HEK293 (cell line): ENCODE results near the gene HDGF.

Experiments
- GLI2 ChIP-seq: fragments of 450-650 bp; formaldehyde crosslinking; IDR thresholded peaks from 2 replicates; pipeline ENCODE4; 2017; ENCODE audit warnings: missing biosample characterization, missing genetic modification characterization, low read depth, borderline replicate concordance
- KLF1 ChIP-seq: fragments of 450-650 bp; formaldehyde crosslinking; IDR thresholded peaks from 2 replicates; pipeline ENCODE4 v1.5.1; 2016; ENCODE audit warnings: missing biosample characterization, missing genetic modification characterization
- KLF10 ChIP-seq: fragments of 450-650 bp; IDR thresholded peaks from 2 replicates; pipeline ENCODE4 v1.5.1; 2018; ENCODE audit warnings: missing biosample characterization, mild to moderate bottlenecking, missing genetic modification characterization
- RBAK ChIP-seq: fragments of 450-650 bp; formaldehyde crosslinking; IDR thresholded peaks from 2 replicates; pipeline ENCODE4 v1.5.1; 2016; ENCODE audit warnings: missing biosample characterization, missing genetic modification characterization
- ZBTB17 ChIP-seq: fragments of 450-650 bp; formaldehyde crosslinking; IDR thresholded peaks from 2 replicates; pipeline ENCODE4 v1.5.1; 2016; ENCODE audit warnings: missing biosample characterization, missing genetic modification characterization
- ZBTB44 ChIP-seq: fragments of 450-650 bp; IDR thresholded peaks from 2 replicates; pipeline ENCODE4 v1.5.1; 2018; ENCODE audit warnings: missing biosample characterization, mild to moderate bottlenecking, missing genetic modification characterization
- ZBTB7A ChIP-seq: fragments of 450-650 bp; formaldehyde crosslinking; IDR thresholded peaks from 2 replicates; pipeline ENCODE4 v1.5.1; 2016; ENCODE audit warnings: low read depth, missing biosample characterization, missing genetic modification characterization
- ZBTB8A ChIP-seq: fragments of 450-650 bp; formaldehyde crosslinking; IDR thresholded peaks from 2 replicates; pipeline ENCODE4 v1.5.1; 2016; ENCODE audit warnings: missing biosample characterization, missing genetic modification characterization
- ZIC2 ChIP-seq: fragments of 450-650 bp; formaldehyde crosslinking; IDR thresholded peaks from 2 replicates; pipeline ENCODE4 v1.5.1; 2016; ENCODE audit warnings: missing biosample characterization, missing genetic modification characterization
- ZNF112 ChIP-seq: fragments of 450-650 bp; formaldehyde crosslinking; IDR thresholded peaks from 2 replicates; pipeline ENCODE4 v1.5.0; 2017; ENCODE audit warnings: missing biosample characterization, missing genetic modification characterization
- ZNF121 ChIP-seq: fragments of 450-650 bp; formaldehyde crosslinking; IDR thresholded peaks from 2 replicates; pipeline ENCODE4 v1.5.1; 2016; ENCODE audit warnings: missing biosample characterization, missing genetic modification characterization
- ZNF146 ChIP-seq: fragments of 450-650 bp; formaldehyde crosslinking; IDR thresholded peaks from 2 replicates; pipeline ENCODE4 v1.5.1; 2016; ENCODE audit warnings: missing biosample characterization, missing genetic modification characterization
- ZNF169 ChIP-seq: fragments of 450-650 bp; formaldehyde crosslinking; IDR thresholded peaks from 2 replicates; pipeline ENCODE4 v1.5.1; 2016; ENCODE audit warnings: missing biosample characterization, missing genetic modification characterization
- ZNF221 ChIP-seq: fragments of 450-650 bp; formaldehyde crosslinking; IDR thresholded peaks from 2 replicates; pipeline ENCODE4 v1.5.1; 2017; ENCODE audit warnings: missing biosample characterization, missing genetic modification characterization, borderline replicate concordance
- ZNF24 ChIP-seq: fragments of 450-650 bp; formaldehyde crosslinking; IDR thresholded peaks from 2 replicates; pipeline ENCODE4 v1.5.1; 2016; ENCODE audit warnings: missing biosample characterization, missing genetic modification characterization
- ZNF311 ChIP-seq: fragments of 450-650 bp; formaldehyde crosslinking; IDR thresholded peaks from 2 replicates; pipeline ENCODE4 v1.5.1; 2017; ENCODE audit warnings: missing biosample characterization, missing genetic modification characterization, borderline replicate concordance
- ZNF350 ChIP-seq: fragments of 450-650 bp; formaldehyde crosslinking; IDR thresholded peaks from 2 replicates; pipeline ENCODE4 v1.5.0; 2017; ENCODE audit warnings: missing biosample characterization, mild to moderate bottlenecking, missing genetic modification characterization
- ZNF354C ChIP-seq: fragments of 450-650 bp; formaldehyde crosslinking; IDR thresholded peaks from 2 replicates; pipeline ENCODE4 v1.5.1; 2016; ENCODE audit warnings: missing biosample characterization, missing genetic modification characterization, low read depth, borderline replicate concordance
- ZNF391 ChIP-seq: fragments of 450-650 bp; formaldehyde crosslinking; IDR thresholded peaks from 2 replicates; pipeline ENCODE4 v1.5.1; 2016; ENCODE audit warnings: low read depth, missing biosample characterization, missing genetic modification characterization, borderline replicate concordance
- ZNF48 ChIP-seq: fragments of 450-650 bp; formaldehyde crosslinking; IDR thresholded peaks from 2 replicates; pipeline ENCODE4 v1.5.1; 2016; ENCODE audit warnings: missing biosample characterization, missing genetic modification characterization
- ZNF521 ChIP-seq: fragments of 450-650 bp; formaldehyde crosslinking; IDR thresholded peaks from 2 replicates; pipeline ENCODE4 v1.5.1; 2017; ENCODE audit warnings: missing biosample characterization, mild to moderate bottlenecking, missing genetic modification characterization
- ZNF626 ChIP-seq: fragments of 450-650 bp; sonication (Bioruptor Pico); formaldehyde crosslinking; IDR thresholded peaks from 2 replicates; pipeline ENCODE4 v1.5.1; 2018; ENCODE audit warnings: missing biosample characterization, missing genetic modification characterization, inconsistent platforms
- ZNF701 ChIP-seq: fragments of 450-650 bp; formaldehyde crosslinking; IDR thresholded peaks from 2 replicates; pipeline ENCODE4 v1.5.1; 2016; ENCODE audit warnings: missing biosample characterization, missing genetic modification characterization
- ZNF707 ChIP-seq: fragments of 450-650 bp; formaldehyde crosslinking; IDR thresholded peaks from 2 replicates; pipeline ENCODE4 v1.5.1; 2016; ENCODE audit warnings: missing biosample characterization, missing genetic modification characterization
- ZNF76 ChIP-seq: fragments of 450-650 bp; formaldehyde crosslinking; IDR thresholded peaks from 2 replicates; pipeline ENCODE4; 2016; ENCODE audit warnings: low read depth, missing biosample characterization, missing genetic modification characterization, borderline replicate concordance
- ZNF830 ChIP-seq: fragments of 450-650 bp; IDR thresholded peaks from 2 replicates; pipeline ENCODE4 v1.5.0; 2018; ENCODE audit warnings: missing biosample characterization, missing genetic modification characterization, low read depth, mild to moderate bottlenecking, moderate library complexity
- ZSCAN30 ChIP-seq: fragments of 450-650 bp; IDR thresholded peaks from 2 replicates; pipeline ENCODE4 v1.5.1; 2018; ENCODE audit warnings: missing biosample characterization, mild to moderate bottlenecking, missing genetic modification characterization, moderate library complexity
- ZXDB ChIP-seq: fragments of 450-650 bp; formaldehyde crosslinking; IDR thresholded peaks from 2 replicates; pipeline ENCODE4 v1.5.1; 2016; ENCODE audit warnings: missing biosample characterization, missing genetic modification characterization
- TF ChIP-seq, protein P1 (sequence below): fragments of 450-650 bp; formaldehyde crosslinking; IDR thresholded peaks from 2 replicates; pipeline ENCODE4 v1.5.1; 2016; ENCODE audit warnings: missing biosample characterization, missing genetic modification characterization
- TF ChIP-seq, protein P2 (sequence below): fragments of 450-650 bp; formaldehyde crosslinking; IDR thresholded peaks from 2 replicates; pipeline ENCODE4 v1.5.1; 2016; ENCODE audit warnings: missing biosample characterization, missing genetic modification characterization
- TF ChIP-seq, protein P3 (sequence below): IDR thresholded peaks from 2 replicates; pipeline ENCODE4 v1.6.1; 2011; ENCODE audit warnings: mild to moderate bottlenecking, low read depth, low read length, borderline replicate concordance
- TF ChIP-seq, protein P4 (sequence below): fragments of 450-650 bp; formaldehyde crosslinking; IDR thresholded peaks from 2 replicates; pipeline ENCODE4 v1.5.1; 2016; ENCODE audit warnings: missing biosample characterization, missing genetic modification characterization

The HDGF gene

DNA sequence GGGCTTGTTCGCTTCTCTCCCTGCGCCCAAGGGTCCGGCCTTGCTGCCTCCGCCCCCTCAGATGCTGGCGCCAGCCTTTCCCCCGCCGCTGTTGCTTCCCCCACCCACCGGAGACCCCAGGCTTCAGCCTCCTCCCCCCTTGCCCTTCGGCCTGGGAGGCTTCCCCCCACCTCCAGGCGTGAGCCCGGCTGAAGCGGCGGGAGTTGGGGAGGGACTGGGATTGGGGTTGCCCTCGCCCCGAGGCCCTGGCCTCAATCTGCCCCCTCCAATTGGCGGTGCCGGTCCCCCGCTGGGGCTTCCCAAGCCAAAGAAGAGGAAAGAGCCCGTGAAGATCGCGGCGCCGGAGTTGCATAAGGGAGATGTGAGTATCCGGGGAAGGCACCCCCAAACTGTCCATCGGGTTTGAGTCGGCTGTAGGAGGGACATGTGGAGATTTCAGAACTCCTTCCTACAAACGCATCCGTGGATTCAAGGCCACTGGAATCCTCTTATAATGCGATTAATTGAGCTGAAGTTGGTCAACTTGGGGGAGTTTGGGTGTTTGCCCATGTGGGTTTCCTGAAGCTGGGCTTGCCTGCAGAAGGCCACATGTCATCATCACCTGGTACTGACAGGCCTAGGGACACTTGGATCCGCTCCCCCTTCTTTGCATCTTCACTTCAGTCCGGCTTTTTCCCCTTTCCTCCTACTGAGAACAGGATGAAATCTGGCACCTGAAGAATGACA is 16.6 kb upstream of the HDGF start (continued):
- TF ChIP-seq ZNF121 (tag by site-specific recombination) (no peak), ZNF311 (no peak), ZBTB44 (tag by site-specific recombination) (no peak), ZBTB17 (tag by site-specific recombination) (no peak), ZXDB (tag by site-specific recombination) (no peak), ZNF48 (tag by site-specific recombination) (no peak), ZNF221 (no peak), ZNF521 (tag by site-specific recombination) (no peak), ZNF146 (no peak), ZBTB8A (tag by site-specific recombination) (no peak), KLF10 (tag by site-specific recombination) (no peak), ZNF112 (tag by site-specific recombination) (no peak), ZNF707 (no peak), ZNF391 (tag by site-specific recombination) (no peak), ZNF350 (tag by site-specific recombination) (no peak), KLF1 (tag by site-specific recombination) (no peak), ZNF24 (tag by site-specific recombination) (no peak), ZNF701 (tag by site-specific recombination) (no peak), ZNF626 (tag by site-specific recombination) (no peak), ZNF830 (tag by site-specific recombination) (no peak), RBAK (no peak), ZSCAN30 (no peak), ZNF169 (tag by site-specific recombination) (no peak), GLI2 (no peak), ZIC2 (tag by site-specific recombination) (peak; percentile 46; the same call in 1 of the 2 replicates), ZNF76 (tag by site-specific recombination) (no peak), ZNF354C (tag by site-specific recombination) (no peak), ZBTB7A (no peak)
- TF ChIP-seq, protein P1, sequence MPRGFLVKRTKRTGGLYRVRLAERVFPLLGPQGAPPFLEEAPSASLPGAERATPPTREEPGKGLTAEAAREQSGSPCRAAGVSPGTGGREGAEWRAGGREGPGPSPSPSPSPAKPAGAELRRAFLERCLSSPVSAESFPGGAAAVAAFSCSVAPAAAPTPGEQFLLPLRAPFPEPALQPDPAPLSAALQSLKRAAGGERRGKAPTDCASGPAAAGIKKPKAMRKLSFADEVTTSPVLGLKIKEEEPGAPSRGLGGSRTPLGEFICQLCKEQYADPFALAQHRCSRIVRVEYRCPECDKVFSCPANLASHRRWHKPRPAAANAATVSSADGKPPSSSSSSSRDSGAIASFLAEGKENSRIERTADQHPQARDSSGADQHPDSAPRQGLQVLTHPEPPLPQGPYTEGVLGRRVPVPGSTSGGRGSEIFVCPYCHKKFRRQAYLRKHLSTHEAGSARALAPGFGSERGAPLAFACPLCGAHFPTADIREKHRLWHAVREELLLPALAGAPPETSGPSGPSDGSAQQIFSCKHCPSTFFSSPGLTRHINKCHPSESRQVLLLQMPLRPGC = no peak
- TF ChIP-seq, protein P2, sequence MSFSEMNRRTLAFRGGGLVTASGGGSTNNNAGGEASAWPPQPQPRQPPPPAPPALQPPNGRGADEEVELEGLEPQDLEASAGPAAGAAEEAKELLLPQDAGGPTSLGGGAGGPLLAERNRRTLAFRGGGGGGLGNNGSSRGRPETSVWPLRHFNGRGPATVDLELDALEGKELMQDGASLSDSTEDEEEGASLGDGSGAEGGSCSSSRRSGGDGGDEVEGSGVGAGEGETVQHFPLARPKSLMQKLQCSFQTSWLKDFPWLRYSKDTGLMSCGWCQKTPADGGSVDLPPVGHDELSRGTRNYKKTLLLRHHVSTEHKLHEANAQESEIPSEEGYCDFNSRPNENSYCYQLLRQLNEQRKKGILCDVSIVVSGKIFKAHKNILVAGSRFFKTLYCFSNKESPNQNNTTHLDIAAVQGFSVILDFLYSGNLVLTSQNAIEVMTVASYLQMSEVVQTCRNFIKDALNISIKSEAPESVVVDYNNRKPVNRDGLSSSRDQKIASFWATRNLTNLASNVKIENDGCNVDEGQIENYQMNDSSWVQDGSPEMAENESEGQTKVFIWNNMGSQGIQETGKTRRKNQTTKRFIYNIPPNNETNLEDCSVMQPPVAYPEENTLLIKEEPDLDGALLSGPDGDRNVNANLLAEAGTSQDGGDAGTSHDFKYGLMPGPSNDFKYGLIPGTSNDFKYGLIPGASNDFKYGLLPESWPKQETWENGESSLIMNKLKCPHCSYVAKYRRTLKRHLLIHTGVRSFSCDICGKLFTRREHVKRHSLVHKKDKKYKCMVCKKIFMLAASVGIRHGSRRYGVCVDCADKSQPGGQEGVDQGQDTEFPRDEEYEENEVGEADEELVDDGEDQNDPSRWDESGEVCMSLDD = peak; percentile 21
- TF ChIP-seq, protein P3, sequence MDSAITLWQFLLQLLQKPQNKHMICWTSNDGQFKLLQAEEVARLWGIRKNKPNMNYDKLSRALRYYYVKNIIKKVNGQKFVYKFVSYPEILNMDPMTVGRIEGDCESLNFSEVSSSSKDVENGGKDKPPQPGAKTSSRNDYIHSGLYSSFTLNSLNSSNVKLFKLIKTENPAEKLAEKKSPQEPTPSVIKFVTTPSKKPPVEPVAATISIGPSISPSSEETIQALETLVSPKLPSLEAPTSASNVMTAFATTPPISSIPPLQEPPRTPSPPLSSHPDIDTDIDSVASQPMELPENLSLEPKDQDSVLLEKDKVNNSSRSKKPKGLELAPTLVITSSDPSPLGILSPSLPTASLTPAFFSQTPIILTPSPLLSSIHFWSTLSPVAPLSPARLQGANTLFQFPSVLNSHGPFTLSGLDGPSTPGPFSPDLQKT = no peak
- TF ChIP-seq, protein P4, sequence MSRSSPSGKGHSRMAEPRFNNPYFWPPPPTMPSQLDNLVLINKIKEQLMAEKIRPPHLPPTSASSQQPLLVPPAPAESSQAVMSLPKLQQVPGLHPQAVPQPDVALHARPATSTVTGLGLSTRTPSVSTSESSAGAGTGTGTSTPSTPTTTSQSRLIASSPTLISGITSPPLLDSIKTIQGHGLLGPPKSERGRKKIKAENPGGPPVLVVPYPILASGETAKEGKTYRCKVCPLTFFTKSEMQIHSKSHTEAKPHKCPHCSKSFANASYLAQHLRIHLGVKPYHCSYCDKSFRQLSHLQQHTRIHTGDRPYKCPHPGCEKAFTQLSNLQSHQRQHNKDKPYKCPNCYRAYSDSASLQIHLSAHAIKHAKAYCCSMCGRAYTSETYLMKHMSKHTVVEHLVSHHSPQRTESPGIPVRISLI (tag by site-specific recombination) = no peak
